GM21737 (cell line): Measurements from ENCODE around the gene ZNF415.
"Not testable (repeated sequence)": the region's sequence is repeated elsewhere in the genome, so short reads cannot be mapped to it uniquely, and the experiment has no call there.

Experiments
- ATAC-seq: cut with Tn5 transposase; IDR thresholded peaks from one replicate; pipeline ENCODE4 v1.9.1; 2021; ENCODE audit warnings: mild to moderate bottlenecking, moderate library complexity; ENCODE audit not compliant: unreplicated experiment

Gene ZNF415

DNA sequence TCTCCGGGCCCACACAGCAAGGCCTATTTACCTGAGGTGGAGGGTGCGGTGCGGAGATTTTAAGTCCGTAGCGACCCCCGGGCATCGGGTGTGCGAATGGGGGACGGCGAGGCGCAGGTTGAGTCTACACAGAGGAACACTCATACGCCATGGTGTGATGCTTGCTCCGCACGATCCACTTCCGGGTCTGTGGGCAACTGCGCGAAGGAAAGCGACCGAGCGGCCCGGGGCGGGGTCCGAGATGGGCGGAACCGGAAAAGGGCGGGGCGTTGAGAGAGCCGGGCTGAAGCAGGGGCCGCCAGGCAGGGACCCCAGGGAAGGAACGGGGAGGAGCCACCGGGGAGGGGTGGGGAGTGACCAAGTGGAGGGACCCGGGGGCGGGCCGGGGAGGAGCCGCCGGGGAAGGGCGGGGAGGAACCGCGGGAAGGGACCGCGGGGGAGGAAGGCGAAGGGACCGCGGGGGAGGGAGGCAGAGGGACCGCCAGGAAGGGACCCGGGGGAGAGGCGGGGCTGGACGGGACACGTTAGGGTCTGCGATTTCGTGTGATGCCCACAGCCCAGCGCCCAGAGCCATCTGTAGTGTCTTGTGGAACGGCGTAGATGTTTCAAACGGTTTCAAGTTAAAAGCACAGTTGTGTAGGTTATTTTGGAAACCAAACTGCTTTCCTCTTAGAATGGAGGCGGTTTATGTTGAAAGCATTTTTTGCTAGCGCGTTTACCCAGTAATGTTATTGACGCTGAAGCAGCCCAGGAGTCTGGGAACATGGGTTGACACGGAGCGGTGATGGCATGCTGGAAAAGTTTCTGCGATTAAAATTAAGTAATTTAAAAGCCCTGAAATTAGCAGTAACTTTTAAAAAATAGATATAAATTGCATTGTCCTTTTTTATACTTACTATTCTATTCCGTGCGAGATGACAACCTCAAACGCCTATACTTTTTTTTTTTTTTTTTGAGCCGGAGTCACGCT lies 29.2 kb downstream of the ZNF415 start, which contains the start of gene ZNF160:
Gene ZNF160, minus strand, starts transcription at position 189 of the 970 bp plus-strand sequence. CDS start 17,146 bp downstream, outside the sequence.
- ATAC-seq = peak; percentile 97

DNA sequence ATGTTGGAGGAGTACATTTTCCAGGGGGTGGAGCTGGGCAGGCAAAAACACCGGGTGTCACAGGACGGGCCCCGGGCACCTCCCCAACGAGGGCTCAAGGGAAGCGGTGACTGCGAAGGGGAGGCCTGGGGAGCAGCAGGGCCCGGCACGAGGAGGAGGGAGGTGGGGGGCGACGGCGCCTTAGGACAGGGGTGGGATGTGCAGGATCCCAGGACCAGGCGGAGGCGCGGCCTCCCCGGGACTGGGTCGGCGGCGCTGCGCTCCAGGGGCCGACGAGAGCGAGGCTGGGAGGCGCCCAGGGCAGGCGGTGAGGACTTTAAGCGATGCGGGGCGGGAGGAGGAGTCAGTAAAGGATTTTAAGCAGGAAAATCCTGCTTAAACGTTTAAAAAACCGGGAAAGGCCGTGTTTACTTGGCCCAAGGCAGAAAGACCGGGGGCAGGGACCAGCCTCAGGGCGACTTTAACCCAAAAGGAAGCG lies 29.9 kb downstream of the ZNF415 start:
- peak; percentile 9 for ATAC-seq

DNA sequence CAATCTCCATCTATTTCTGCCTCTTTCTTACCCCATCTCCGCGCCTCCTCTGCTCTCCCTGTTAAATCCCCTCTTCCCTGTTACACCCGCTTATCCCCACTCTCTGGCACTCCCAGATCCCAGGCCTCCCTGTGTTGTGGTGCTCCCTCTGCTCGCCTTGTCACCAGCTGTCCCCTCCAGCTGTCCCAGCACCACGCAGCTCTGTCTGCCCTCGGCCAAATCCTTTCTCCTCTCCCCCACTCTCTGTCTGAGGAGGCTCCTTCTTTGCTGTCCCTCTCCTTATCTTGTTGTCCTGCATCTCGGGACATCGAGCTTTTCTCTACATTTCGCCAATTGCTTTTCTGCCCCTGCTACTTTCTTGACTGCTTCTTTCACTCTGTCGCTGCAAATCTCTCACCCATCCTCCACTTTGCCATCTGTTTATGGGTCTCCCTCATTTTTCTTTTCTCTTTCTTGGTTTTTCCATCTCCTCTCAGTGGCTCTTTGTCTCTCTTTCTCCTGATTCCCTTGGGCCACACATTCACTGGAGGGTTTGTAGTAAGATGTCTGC lies 30.4 kb downstream of the ZNF415 start:
- no peak for ATAC-seq

DNA sequence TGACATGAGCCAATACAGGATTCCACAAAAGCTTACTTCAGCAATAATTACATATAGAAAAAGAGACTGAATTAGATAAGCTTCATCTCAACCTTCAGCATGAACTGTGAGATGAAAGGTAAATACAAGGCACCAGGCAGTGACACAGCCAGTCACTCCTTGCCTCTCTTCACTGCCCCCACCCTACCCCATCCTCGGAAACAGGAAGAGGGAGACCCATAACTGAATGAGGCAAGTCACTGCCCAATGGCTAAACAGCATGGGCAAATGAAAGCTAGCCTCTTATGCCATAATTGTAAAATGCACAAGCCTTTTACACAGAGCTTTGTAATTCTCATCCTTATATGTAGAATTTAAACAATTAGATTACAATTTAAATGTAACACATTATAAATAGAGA lies 31.2 kb downstream of the ZNF415 start:
- ATAC-seq = no peak

DNA sequence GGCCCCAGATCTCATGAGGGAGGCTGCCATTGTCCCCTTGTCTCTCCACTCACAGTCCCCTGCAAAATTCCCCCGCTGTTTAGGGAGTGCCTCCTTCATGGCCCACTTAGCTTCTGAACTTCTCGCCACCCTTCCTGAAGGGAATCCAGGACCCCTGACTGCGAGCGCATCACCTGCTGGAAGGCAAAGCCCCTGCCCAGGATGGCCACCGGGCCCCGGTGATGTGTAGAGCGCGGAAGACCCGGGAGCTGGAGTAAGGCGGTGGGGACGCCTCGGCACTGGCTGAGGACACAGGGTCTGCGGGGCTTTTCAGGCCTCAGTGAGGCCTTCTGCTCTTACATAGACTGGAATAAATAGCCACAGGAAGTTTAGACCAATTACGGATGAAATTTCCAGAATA lies 34.1 kb downstream of the ZNF415 start:
- ATAC-seq = not testable (repeated sequence)

DNA sequence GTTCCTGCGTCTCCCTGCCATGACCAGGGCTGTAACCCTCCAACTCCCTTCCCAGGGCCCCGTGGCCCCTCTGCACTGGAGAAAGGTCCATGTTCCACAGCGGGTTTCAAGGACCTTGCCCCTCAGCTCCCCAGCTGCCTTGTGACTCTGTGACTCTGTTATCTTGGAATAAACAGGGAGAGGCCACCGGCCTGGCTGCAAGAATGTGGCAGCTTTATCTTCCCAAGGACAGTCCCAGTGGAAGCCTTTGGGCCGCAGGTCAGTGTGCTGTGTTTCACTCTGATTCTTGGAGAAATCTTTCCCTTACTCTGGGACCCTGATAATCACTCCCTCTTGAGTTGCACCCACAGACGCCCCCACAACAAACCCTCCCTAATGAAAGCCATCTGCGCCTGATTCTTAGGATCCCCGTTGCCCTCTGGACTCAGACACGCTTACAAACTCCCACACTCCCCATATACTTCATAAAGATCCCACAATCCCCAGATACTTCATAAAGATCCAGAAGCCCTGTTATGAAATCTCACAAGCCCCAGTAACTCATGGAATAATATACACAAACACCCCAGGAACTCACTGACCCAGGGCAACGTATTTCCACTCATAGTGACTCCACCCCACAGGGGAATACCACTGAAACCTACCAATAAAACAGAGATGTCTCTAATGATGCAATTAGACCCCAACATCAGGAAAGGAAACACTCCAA lies 35.6 kb downstream of the ZNF415 start:
- ATAC-seq = not testable (repeated sequence)

DNA sequence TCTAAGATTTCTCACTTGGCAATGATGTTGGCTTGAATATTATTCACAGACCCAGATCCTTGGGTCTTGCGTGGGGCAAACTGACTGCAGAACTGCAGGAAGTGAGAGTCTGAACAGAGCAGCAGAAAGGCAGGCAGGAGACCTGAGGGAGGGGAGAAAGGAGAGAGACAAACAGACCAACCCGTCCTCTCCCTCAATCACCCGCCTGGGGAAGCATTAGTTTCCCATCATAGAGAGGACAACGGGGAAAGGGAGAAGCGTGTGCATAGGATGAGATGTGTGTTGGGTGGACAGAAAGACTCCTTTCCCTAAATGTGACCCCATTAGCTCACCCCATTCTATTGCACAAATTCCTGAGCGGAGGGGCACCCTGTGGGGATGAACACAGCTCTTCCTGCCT lies 36.1 kb downstream of the ZNF415 start:
- not testable (repeated sequence) for ATAC-seq

DNA sequence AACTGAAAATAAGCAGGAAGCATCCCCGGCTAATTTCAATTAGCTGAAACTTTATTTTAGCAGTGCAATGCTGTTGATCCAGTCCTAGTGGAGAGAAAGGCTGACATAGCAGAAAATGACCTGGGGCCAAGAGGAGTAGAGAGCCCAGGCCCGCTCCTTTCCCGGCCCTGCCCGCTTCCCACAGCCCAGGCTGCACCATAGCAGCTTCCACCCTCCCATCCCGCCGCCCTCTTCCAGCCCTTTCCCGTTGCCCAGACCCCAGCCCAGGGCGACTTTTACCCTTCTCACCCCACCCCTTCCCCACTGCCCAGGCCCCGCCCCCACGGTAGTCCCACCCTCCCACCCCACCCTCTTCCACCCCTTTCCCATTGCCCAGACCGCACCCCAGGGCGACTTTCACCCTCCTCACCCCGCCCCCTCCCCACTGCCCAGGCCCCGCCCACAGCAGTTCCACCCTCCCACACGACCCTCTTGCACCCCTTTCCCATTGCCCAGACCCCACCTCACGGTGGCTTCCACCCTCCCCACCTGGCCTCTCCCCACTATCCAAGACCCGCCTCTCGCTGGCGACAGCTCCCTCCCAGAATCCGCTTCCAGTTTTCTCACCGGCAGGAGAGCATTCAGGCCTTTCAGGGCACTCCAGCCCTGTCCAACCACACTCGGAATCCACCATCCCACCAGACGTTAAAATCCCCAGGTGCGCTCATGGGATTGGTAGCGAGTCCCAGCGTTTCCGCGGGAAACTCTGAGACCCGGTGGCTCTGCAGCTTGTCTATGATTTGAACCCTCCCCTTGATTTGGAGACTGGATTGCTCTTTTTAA lies 37.7 kb downstream of the ZNF415 start:
- ATAC-seq = no peak

DNA sequence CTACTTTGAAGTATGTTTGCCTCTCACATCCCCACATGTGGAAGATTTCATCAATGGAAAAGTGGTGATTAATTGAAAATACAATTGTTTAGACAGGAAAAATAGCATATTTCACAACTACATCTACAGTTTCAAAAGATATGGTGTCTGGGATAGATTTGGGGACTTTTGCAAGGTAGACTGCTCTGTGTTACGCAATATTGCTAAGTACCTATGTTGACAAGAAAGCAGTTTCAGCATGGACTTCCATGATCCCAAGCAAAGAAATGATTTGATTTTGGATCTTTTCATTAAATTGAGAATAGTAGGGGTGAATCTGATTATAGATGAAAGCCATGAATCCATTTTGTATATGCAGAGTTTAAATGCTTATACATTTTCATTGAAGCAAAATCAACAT lies 40.0 kb downstream of the ZNF415 start:
- no peak for ATAC-seq

DNA sequence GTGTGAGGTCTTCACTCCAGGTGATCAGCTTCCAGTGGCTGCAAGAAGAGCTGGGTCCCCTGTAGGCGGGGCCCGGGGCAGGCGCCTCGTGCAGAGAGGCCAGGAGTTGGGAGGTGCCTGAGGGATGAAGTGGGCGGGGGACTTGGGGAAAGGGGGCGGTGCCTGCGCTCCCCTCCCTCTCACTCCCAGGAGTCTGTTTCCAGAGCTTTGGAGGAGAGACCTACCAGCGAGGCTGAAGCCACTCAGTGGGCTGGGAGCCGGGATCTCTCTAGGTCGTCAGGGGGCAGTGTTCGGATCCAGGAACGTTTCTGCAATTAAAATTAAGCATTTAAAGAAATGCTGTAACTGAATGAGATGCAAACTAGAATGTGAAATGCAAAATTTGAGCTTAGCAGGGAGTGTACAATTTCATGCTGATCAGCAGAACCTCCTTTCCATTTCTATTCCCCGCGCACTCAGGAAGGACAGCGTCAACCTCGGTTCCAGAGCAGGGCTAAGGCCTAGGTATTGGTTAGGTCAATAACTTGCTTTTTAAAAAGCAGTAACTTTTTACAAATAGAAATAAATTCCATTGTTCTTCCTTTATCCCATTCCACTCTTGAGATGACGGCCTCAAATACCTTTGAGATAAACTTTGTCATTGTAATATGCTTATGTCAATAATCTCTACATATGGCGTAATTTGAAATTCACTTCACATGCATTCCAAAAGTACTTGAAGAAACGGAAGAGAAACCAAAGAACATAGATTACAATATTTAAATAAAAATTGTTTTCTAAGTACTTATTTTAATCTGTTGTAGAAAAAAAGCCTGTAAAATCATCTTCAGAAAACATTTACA lies 41.1 kb downstream of the ZNF415 start:
- ATAC-seq = no peak

DNA sequence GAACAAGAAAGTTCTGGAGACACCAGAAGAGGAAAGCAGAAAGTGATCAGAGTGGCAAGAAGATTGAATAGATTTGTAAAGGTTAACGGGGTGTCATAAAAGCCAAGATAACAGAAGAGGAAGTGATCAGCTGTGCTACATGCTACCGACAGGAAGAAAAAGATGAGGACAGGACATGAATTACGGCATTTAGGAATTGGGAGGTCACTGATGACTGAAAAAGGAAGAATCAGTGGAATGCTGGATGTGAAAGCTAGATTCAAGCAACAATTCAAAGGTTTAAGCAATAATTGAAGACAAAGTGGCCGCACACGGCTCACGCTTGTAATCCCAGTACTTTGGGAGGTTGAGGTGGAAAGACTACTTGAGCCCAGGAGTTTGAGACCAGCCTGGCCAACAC lies 44.6 kb downstream of the ZNF415 start:
- ATAC-seq = no peak

DNA sequence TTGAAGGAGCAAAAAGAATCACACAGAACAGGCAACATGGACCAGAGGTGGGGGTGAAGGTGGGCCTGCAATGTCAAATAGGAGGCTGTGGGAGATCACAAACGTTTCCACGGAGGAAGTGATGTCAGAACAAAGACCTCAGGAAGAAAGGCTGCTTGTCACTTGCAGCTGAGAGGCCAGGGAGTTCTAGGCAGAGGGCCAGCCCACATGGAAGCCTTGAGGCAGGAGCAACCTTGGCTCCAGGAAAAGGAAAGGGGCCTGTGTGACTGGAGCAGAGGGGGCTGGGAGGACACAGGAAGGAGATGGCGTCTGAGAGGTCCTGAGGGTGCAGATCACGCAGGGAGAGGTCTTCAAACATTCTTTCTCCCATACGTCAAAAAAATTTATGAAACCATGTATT lies 45.8 kb downstream of the ZNF415 start:
- ATAC-seq = no peak

DNA sequence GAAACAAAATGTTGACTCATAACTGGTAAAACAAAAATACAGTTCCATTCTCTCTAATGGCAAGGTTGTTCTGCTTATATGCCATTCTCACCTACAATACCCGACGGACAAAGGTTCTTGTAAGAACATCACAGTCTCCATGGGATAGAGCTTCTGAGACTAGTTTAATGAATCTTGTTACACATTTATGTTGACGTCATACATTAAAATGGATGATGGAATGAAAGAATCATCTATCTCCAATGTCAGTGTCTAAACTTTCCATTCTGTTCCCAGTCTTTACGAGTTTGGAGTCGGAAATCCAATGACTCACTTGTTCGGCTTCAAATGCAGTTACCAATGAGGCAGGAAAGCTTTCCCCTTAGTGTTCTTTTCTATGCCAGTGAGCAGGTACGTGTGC lies 47.2 kb downstream of the ZNF415 start:
- no peak for ATAC-seq

DNA sequence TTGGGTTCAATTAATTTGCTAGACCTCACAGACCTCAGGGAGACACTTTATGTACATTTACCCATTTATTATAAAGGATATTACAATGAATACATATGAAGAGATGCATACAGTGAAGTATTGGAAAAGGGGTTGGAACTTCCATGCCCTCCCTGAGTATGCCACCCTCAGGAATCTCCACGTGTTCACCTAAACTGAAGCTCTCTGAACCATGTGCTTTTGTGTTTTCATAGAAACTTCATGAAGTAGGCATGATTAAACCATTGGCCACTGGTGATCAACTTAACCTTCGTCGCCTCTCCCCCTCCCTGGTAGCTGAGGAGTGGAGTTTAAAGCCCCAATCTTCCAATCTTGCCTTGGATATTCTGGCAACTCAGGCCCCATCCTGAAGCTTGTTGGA lies 49.8 kb downstream of the ZNF415 start:
- ATAC-seq = no peak

DNA sequence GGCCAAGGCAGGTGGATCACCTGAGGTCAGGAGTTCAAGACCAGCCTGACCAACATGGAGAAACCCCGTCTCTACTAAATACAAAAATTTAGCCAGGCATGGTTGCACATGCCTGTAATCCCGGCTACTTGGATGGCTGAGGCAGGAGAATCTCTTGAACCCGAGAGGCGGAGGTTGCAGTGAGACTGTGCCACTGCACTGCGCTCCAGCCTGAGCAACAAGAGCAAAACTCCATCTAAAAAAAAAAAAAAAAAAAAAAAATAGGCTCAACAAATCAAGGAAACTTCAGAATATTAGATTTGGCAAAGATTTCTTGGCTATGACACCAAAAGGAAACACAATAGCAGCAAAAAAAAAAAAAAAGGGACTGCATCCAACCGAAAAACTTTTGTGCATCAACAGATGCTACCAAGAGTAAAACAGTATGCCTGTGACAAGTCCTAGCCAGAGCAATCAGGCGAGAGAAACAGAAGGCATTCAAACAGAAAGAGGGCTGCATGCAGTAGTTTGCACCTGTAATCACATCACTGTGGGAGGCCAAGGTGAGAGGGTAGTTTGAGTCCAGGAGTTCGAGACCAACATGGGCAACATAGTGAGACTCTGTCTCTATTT lies 53.3 kb downstream of the ZNF415 start:
- no peak for ATAC-seq

DNA sequence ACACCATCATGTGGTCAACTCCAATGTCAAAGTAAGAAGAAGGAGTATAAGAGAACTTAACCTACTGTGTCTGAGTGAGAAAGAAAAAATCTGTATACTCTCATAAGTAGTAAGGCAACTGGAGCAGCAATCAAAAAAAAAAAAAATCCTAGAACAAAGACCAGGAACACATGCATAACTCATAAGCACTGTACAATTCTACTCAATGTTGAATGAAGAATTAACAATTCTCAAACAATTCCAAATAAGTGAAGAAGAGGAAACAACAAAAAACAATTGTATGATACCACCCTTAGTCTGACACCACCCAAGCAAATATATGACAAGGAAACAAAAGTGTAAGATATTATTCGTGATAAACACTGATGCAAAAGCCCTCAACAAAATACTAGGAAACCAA lies 54.0 kb downstream of the ZNF415 start:
- no peak for ATAC-seq

DNA sequence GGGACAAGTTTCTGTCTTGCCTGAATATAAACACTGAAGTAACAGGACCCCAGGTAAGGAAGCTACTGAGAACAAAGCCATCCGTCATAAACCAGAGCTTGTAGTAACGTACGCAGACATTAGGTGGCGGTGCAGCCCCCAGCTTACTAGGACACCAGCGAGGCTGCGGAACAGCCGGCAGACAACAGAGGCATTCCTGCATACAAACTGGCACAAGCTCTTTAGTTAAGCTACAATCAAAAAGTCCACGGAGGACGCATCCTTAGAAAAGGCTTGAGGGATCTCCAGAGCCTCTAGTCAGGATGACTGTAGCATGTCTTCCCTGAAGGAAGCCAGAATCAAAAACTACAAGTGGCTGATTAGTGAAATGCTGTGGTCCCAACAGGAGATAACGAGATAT lies 55.7 kb downstream of the ZNF415 start:
- no peak for ATAC-seq

DNA sequence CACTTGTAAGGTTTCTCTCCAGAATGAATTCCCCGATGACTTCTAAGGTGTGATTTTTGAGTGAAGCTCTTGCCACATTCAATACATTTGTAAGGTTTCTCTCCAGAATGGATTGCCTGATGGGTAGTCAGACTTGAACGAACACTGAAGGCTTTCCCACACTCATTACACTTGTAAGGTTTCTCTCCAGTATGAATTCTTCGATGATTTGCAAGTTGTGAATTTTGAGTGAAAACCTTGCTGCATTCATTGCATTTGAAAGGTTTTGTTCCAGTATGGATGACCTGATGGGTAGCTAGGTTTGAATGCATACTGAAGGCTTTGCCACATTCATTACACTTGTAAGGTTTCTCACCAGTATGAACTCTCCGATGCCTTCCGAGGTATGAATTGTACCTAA lies 63.9 kb downstream of the ZNF415 start:
- no peak for ATAC-seq

DNA sequence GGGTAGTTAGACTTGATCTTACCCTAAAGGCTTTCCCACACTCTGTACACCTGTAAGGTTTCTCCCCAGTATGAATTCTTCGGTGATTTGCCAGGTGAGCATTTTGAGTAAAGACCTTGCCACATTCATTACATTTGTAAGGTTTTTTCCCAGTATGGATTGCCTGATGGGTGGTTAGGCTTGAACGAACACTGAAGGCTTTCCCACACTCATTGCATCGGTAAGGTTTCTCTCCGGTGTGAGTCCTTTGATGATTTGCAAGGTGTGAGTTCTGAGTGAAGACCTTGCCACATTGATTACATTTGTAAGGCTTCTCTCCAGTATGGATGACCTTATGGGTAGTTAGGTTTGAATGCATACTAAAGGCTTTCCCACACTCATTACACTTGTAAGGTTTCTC lies 64.5 kb downstream of the ZNF415 start:
- no peak for ATAC-seq
